B cell (primary cell): ENCODE data around the gene GOLT1B. TPM values are rescaled to one million over a fixed set of nuclear protein-coding genes. Genes with fewer than 3 reads are reported as not detected.

Experiments used
- ATAC-seq: fragments of 200-7000 bp; cut with Tn5 transposase; one replicate; pipeline ENCODE4 v1.10.0; 2021; ENCODE audit warnings: low read depth, mild to moderate bottlenecking, moderate number of reproducible peaks, moderate library complexity
- CTCF ChIA-PET: fragments of 350-600 bp; sonication (Branson Sonifier 250); formaldehyde crosslinking; loops from one replicate; lab custom pipeline; 2021; ENCODE audit warnings: antibody characterized with exemption, inconsistent platforms; lab: Charles Lee
- POLR2A ChIA-PET: fragments of 350-600 bp; sonication (Branson Sonifier 250); formaldehyde crosslinking; loops from one replicate; lab custom pipeline; 2021; ENCODE audit warnings: antibody characterized with exemption; lab: Charles Lee
- DNase-seq: peaks from one replicate; pipeline ENCODE4 v3.0.0; 2013
- H2AFZ ChIP-seq: 2 replicates; pipeline ENCODE4 v1.6.1; 2012; ENCODE audit warnings: mild to moderate bottlenecking, low read depth, low read length; ENCODE audit not compliant: insufficient read depth, poor library complexity, severe bottlenecking
- H3K27ac ChIP-seq, 2 donors: 1 replicate in 1 of 2; 2 replicates in 1 of 2; pipeline ENCODE4 v1.5.1; 2012 to 2013; ENCODE audit warnings: low read length in 2 of 2, mild to moderate bottlenecking in 2 of 2, moderate library complexity in 1 of 2
- H3K27me3 ChIP-seq, 4 experiments: fragments of 200-600 bp in 1 of 4; sonication (generic) in 1 of 4; replicated peaks in 1 of 4; 1 replicate in 2 of 4; 2 replicates in 2 of 4; pipeline versions ENCODE4 v1.6.1 to v1.7.0; 2013 to 2016; ENCODE audit warnings: low read length in 3 of 4, mild to moderate bottlenecking in 2 of 4, mixed read lengths in 1 of 4, moderate library complexity in 1 of 4; ENCODE audit not compliant: insufficient read depth in 4 of 4, control insufficient read depth in 3 of 4; ENCODE audit errors: control extremely low read depth in 1 of 4
- H3K36me3 ChIP-seq, 2 experiments: replicated peaks in 1 of 2; 1 replicate in 1 of 2; 2 replicates in 1 of 2; pipeline versions ENCODE4 v1.6.1 to v1.7.1; 2013; ENCODE audit warnings: low read length in 1 of 2; ENCODE audit not compliant: insufficient read depth in 2 of 2, control insufficient read depth in 1 of 2; ENCODE audit errors: control extremely low read depth in 1 of 2, extremely low read depth in 1 of 2
- H3K4me1 ChIP-seq, 2 donors: fragments of 200-600 bp in 1 of 2; sonication (generic) in 1 of 2; 1 replicate in 1 of 2; 2 replicates in 1 of 2; pipeline versions ENCODE4 v1.5.1 to v1.6.1; 2013 to 2017; ENCODE audit warnings: low read length in 2 of 2; ENCODE audit not compliant: control insufficient read depth in 2 of 2, insufficient read depth in 2 of 2
- H3K4me2 ChIP-seq: replicated peaks from 2 replicates; pipeline ENCODE3; 2012; ENCODE audit warnings: mild to moderate bottlenecking, low read depth, low read length; ENCODE audit not compliant: poor library complexity, severe bottlenecking
- H3K4me3 ChIP-seq, 5 experiments: fragments of 200-600 bp in 1 of 5; sonication (generic) in 1 of 5; 1 replicate in 3 of 5; 2 replicates in 2 of 5; pipeline versions ENCODE4 v1.5.1 to v1.7.0; 2011 to 2016; ENCODE audit warnings: low read length in 4 of 5, mild to moderate bottlenecking in 4 of 5, low read depth in 2 of 5, control low read depth in 1 of 5, moderate library complexity in 1 of 5; ENCODE audit not compliant: insufficient read depth in 1 of 5; ENCODE audit errors: control extremely low read depth in 1 of 5, extremely low read depth in 1 of 5
- H3K79me2 ChIP-seq: fragments of 200-600 bp; sonication (generic); one replicate; pipeline ENCODE4 v1.6.0; 2016; ENCODE audit warnings: low read length; ENCODE audit not compliant: control insufficient read depth, insufficient read depth
- H3K9ac ChIP-seq: fragments of 200-600 bp; sonication (generic); 2 replicates; pipeline ENCODE4 v1.6.1; 2017; ENCODE audit warnings: mild to moderate bottlenecking, low read length, moderate library complexity
- H3K9me3 ChIP-seq, 3 donors: one replicate each; pipeline versions ENCODE4 v1.6.1 to v1.7.1; 2013; ENCODE audit warnings: low read length in 2 of 3; ENCODE audit not compliant: control insufficient read depth in 2 of 3, insufficient read depth in 1 of 3; ENCODE audit errors: control extremely low read depth in 1 of 3
- H4K20me1 ChIP-seq: 2 replicates; pipeline ENCODE4 v1.6.0; 2012; ENCODE audit warnings: mild to moderate bottlenecking, low read length; ENCODE audit not compliant: insufficient read depth, control insufficient read depth, poor library complexity, severe bottlenecking
- H3K27ac Mint-ChIP-seq: one replicate; pipeline ENCODE4 v1.8.0; 2021; ENCODE audit warnings: mixed read lengths
- H3K27me3 Mint-ChIP-seq: one replicate; pipeline ENCODE4 v1.8.0; 2021; ENCODE audit warnings: mixed read lengths
- H3K4me1 Mint-ChIP-seq: one replicate; pipeline ENCODE4 v1.8.0; 2021; ENCODE audit warnings: mixed read lengths
- H3K4me3 Mint-ChIP-seq: one replicate; pipeline ENCODE4 v1.8.0; 2021; ENCODE audit warnings: mixed read lengths
- H3K9me3 Mint-ChIP-seq: one replicate; pipeline ENCODE4 v1.8.0; 2022; ENCODE audit warnings: mixed read lengths; ENCODE audit not compliant: insufficient read depth
- CTCF ChIP-seq: fragments of 200-600 bp; IDR thresholded peaks from one replicate; pipeline ENCODE4 v1.8.0; 2022; ENCODE audit warnings: antibody characterized with exemption, mild to moderate bottlenecking
- EZH2 ChIP-seq: IDR thresholded peaks from 2 replicates; pipeline ENCODE4 v1.6.1; 2012; ENCODE audit warnings: borderline replicate concordance, low read depth, mild to moderate bottlenecking, moderate library complexity, low read length; ENCODE audit not compliant: insufficient read depth, poor library complexity, severe bottlenecking
- WGBS: methylation state at CpG from one replicate; pipeline ENCODE4 v1.1.5; 2013; ENCODE audit warnings: missing lambda C conversion rate; ENCODE audit not compliant: insufficient coverage; 5-methylcytosine and 5-hydroxymethylcytosine counted together
- intact Hi-C: fragments of 100-400 bp; cut with micrococcal nuclease; formaldehyde crosslinking; loops from one replicate; pipeline ENCODE4 v1.10.0; 2022
- polyA plus RNA-seq: library from polyadenylated mRNA; depleted of rRNA; stranded (reverse); fragments of >200 nt; gene quantifications from 2 replicates; pipeline ENCODE4 v1.2.3, GENCODE V29; 2012
- total RNA-seq, 2 donors: library from RNA; stranded (reverse); fragments of 120-200 nt in 1 of 2; gene quantifications; 1 replicate in 1 of 2; 2 replicates in 1 of 2; pipeline versions ENCODE4 v1.2.3 to v1.2.4, GENCODE V29; 2013 to 2022

The GOLT1B gene
- total and polyA plus RNA-seq, 2 donors (not counting 1 experiment from before 2014, with no cell fraction given), result 8.2 to 25.1 TPM

DNA sequence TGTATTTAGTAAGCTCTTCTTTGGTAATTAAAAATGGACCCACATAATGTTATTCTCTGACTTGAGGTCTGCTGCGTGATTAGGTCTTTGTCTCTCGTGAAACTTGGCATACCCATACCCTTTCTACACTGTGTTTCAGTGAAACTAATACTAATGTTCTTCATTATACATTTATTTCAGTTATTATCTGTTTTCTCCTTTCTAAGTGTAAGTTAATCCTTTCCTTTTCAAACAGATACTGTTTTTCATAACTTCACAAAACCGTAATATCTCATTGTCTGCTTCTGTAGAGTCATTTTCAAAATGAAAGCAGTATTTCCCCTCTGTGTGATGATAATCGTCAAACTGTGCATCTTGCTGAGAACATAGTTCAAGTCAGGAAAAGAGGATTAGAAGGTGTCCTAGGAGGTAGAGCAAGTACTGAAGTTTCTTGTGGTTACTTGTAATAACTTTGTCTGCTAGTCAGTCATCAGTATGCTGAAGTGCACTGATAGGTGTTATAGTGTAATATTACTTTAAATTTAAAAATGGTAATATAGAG lies 48.2 kb upstream of the GOLT1B start:
- Histone ChIP-seq H2AFZ (no peak overlapping the region), H3K79me2 (no peaks in the 10 kb centered on the region), H3K36me3 (peaks cover 16 to 54% of the 10 kb centered on the region in 2 experiments), H3K4me1 (no peaks in the 10 kb centered on the region), H3K4me2 (no peak overlapping the region), H3K27ac (no peak overlapping the region), H3K9ac (no peak overlapping the region), H3K27me3 (no peaks in the 10 kb centered on the region), H4K20me1 (no peaks in the 10 kb centered on the region), H3K9me3 (no peaks in the 10 kb centered on the region), H3K4me3 (no peak overlapping the region)
- Mint-ChIP-seq H3K9me3 (no peaks in the 10 kb centered on the region), H3K4me1 (no peaks in the 10 kb centered on the region), H3K4me3 (no peak overlapping the region), H3K27ac (no peak overlapping the region), H3K27me3 (no peaks in the 10 kb centered on the region)
- intact Hi-C loops, result no loop called here
- ChIA-PET CTCF (no interaction called here), POLR2A (no interaction called here)
- DNase-seq (no peak), ATAC-seq (no peak)
- 83% methylated on average over 1 of the region's 4 CpGs for WGBS
- TF ChIP-seq CTCF (no peak), EZH2 (no peak)

DNA sequence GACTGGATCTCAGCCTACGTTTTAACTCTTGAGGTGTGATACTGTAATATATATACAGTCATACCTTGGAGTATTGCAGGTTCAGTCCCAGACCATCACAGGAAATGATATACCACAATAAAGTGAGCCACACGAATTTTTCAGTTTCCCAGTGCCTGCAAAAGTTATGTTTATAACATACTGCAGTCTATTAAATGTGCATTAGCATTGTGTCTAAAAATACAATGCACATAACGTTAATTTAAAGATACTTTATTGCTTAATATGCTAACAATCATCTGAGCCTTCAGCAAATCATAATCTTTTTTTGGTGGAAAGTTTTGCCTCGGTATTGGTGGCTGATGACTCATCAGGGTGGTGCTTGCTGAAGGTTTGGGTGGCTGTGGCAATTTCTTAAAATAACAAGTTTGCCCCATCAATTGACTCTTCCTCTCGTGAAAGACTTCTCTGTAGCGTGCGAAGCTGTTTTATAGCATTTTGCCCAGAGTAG lies 45.3 kb upstream of the GOLT1B start:
- Histone ChIP-seq H3K9ac (no peak overlapping the region), H3K27me3 (no peaks in the 10 kb centered on the region), H3K4me3 (no peak overlapping the region), H3K4me2 (no peak overlapping the region), H3K79me2 (no peaks in the 10 kb centered on the region), H2AFZ (no peak overlapping the region), H3K9me3 (no peaks in the 10 kb centered on the region), H3K4me1 (no peaks in the 10 kb centered on the region), H3K27ac (no peak overlapping the region), H4K20me1 (no peaks in the 10 kb centered on the region), H3K36me3 (peaks cover 11 to 61% of the 10 kb centered on the region in 2 experiments)
- Mint-ChIP-seq H3K4me1 (no peaks in the 10 kb centered on the region), H3K27me3 (no peaks in the 10 kb centered on the region), H3K4me3 (no peak overlapping the region), H3K27ac (no peak overlapping the region), H3K9me3 (no peaks in the 10 kb centered on the region)
- no peak for DNase-seq
- intact Hi-C loops, result no loop called here
- no peak for TF ChIP-seq CTCF
- TF ChIP-seq EZH2, result no peak
- ATAC-seq, result no peak
- ChIA-PET CTCF (no interaction called here), POLR2A (no interaction called here)
- 100% methylated on average over 1 of the region's 7 CpGs for WGBS
